H7 (cell line): ENCODE measurements around the gene CYP2C19. TPM values are rescaled to one million over a fixed set of nuclear protein-coding genes. Genes with fewer than 3 reads are reported as not detected.
"Not testable (repeated sequence)": the region's sequence is repeated elsewhere in the genome, so short reads cannot be mapped to it uniquely, and the experiment has no call there.

Experiments
- DNase-seq: peaks from one replicate; pipeline ENCODE4 v3.0.0; 2012
- H3K27me3 ChIP-seq: 2 replicates; pipeline ENCODE4 v1.6.0; 2011; ENCODE audit warnings: mild to moderate bottlenecking, low read length; ENCODE audit not compliant: control insufficient read depth, insufficient read depth
- H3K36me3 ChIP-seq: replicated peaks from 2 replicates; pipeline ENCODE4 v1.5.1; 2011; ENCODE audit warnings: low read length; ENCODE audit not compliant: control insufficient read depth, insufficient read depth
- H3K4me3 ChIP-seq: 2 replicates; pipeline ENCODE4 v1.5.1; 2011; ENCODE audit warnings: low read depth, mild to moderate bottlenecking, control low read depth, low read length, moderate library complexity; ENCODE audit not compliant: insufficient read depth
- total RNA-seq: library from RNA; depleted of rRNA; stranded (reverse); fragments of >200 nt; shearing (Covaris generic); gene quantifications from 2 replicates; pipeline ENCODE4 v1.2.3, GENCODE V29; 2014; rRNA removed

CYP2C19 gene
- total RNA-seq = 0.04 and 0.14 TPM in 2 replicates

GRCh38 chr10:94762393-94762792, at the start of gene CYP2C19:
Gene CYP2C19 (plus strand): TSS chr10:94762681. CDS start chr10:94762706, 25 bp downstream.
- no peak for DNase-seq
- H3K4me3 ChIP-seq = no peak within 1 kb of the TSS
- H3K27me3 ChIP-seq = no peaks in the 10 kb centered on the region
- H3K36me3 ChIP-seq = no peaks in the 10 kb centered on the region

DNA sequence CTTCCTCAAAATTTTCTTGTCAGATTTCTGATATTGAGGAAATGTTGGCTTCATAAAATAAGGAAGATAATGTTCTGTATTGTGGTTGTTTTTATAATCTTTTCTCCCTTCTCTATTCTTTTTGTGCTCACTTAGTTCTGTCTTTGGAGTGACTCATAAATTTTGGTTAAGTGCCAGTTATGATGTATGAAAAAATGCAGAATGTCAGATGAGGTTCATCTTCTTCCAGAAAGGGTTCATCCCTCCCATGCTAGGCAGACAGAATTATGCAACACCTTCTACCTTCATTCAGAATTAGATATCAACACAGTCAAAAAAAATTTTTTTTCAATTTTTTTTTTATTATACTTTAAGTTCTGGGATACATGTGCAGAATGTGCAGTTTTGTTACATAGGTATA, 36.6 kb upstream of the CYP2C19 start:
- Histone ChIP-seq H3K36me3 (no peaks in the 10 kb centered on the region), H3K4me3 (no peak overlapping the region), H3K27me3 (no peaks in the 10 kb centered on the region)
- DNase-seq = no peak

DNA sequence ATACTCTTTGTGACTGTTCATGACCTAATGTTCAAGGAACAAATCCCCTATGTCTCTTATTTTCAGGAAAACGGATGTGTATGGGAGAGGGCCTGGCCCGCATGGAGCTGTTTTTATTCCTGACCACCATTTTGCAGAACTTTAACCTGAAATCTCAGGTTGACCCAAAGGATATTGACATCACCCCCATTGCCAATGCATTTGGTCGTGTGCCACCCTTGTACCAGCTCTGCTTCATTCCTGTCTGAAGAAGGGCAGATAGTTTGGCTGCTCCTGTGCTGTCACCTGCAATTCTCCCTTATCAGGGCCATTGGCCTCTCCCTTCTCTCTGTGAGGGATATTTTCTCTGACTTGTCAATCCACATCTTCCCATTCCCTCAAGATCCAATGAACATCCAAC, 27.3 kb upstream of the CYP2C19 start:
- no peaks in the 10 kb centered on the region for H3K36me3 ChIP-seq
- DNase-seq = no peak
- no peaks in the 10 kb centered on the region for H3K27me3 ChIP-seq
- no peak overlapping the region for H3K4me3 ChIP-seq

DNA sequence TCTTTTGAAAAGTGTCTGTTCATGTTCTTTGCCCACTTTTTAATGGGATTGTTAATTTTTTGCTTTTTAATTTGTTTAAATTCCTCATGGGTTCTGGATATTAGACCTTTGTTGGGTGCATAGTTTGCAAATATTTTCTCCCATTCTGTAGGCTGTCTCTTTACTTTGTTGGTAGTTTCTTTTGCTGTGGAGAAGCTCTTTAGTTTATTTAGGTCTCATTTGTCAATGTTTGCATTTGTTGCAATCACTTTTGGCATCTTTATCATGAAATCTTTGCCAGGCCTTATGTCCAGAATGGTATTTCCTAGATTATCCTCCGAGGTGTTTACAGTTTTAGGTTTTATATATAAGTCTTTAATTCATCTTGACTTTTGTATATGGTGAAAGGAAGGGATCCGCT, 23.9 kb upstream of the CYP2C19 start:
- no peaks in the 10 kb centered on the region for H3K27me3 ChIP-seq
- H3K36me3 ChIP-seq = no peaks in the 10 kb centered on the region
- DNase-seq = no peak
- no peak overlapping the region for H3K4me3 ChIP-seq

DNA sequence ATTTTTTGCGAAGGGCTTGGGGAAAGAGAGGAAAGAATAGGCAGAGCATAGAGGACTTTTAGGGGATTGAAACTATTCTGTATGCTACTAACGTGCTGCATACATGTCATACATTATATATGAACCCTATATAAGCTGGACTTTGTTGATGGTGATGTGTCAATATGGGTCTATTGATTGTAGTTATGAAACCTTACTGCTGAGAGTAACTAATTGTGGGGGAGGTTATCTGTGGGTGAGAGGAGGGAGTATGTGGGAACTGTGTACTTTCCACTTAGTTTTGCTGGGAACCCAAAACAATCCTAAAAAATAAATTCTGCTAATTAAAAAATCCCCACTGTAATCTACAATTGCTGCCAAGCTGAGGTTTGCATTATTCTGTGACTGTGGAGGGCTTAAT, 15.3 kb upstream of the CYP2C19 start:
- no peaks in the 10 kb centered on the region for H3K27me3 ChIP-seq
- no peaks in the 10 kb centered on the region for H3K36me3 ChIP-seq
- DNase-seq = no peak
- no peak overlapping the region for H3K4me3 ChIP-seq

DNA sequence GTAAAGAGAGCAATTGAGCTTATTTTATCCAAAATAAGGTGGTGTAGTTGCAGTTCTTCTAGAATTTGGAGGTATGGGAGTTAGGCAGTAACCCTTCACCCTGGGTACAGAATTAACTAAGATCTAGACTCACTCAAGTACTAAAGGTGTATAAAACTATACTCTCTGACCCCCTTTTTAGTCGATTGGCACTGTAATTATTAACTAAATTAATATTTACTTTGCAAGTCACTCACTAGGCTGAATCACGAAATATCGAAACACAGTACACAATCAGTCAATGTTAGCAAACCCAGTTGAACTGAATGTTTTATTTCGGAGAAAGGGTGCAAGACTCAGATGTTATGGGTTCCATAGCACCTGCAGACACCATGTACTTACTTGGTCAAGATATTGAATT, 14.6 kb upstream of the CYP2C19 start:
- DNase-seq = no peak
- Histone ChIP-seq H3K36me3 (no peaks in the 10 kb centered on the region), H3K27me3 (no peaks in the 10 kb centered on the region), H3K4me3 (no peak overlapping the region)

DNA sequence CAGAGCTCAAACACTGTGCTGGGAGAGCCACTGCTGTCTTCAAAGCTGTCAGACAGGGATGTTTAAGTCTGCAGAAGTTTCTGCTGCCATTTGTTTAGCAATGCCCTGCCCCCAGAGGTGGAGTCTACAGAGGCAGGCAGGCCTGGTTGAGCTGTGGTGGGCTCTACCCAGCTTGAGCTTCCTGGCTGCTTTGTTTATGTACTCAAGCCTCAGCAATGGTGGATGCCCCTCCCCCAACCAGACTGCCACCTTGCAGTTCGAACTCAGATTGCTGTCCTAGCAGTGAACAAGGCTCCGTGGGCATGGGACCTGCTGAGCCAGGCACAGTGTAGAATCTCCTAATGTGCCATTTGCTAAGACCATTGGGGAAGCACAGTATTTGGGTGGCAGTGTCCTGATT, 4.6 kb upstream of the CYP2C19 start:
- Histone ChIP-seq H3K36me3 (no peaks in the 10 kb centered on the region), H3K27me3 (no peaks in the 10 kb centered on the region), H3K4me3 (no peak overlapping the region)
- DNase-seq = no peak

DNA sequence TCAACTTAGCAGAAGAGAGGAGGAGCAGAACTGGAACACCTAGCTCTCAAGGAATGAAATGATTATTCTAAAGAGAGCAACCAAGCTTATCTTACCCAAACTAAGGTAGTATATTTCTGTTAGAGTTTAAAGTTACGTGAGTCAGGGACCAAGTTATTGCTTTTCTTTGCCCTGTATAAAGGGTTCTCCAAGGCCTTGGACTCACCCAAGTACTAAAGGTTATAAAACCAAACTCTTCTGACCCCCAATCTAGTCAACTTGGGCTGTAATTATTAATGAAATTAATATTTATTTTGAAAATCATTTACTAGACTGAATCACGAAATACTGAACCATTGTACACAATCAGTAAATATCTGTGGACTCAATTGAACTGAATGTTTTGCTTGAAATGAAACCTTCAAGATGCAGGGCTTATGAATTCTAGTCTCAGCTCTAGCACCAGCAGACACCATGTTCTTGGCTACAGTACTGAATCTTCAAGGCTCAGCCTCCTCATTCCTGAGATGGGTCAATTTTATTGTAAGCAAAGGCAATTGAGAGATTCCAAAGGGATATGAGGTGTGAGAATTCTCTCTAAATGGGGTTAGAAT, 1.8 kb upstream of the CYP2C19 start:
- DNase-seq = no peak
- Histone ChIP-seq H3K4me3 (no peak overlapping the region), H3K36me3 (no peaks in the 10 kb centered on the region), H3K27me3 (no peaks in the 10 kb centered on the region)

DNA sequence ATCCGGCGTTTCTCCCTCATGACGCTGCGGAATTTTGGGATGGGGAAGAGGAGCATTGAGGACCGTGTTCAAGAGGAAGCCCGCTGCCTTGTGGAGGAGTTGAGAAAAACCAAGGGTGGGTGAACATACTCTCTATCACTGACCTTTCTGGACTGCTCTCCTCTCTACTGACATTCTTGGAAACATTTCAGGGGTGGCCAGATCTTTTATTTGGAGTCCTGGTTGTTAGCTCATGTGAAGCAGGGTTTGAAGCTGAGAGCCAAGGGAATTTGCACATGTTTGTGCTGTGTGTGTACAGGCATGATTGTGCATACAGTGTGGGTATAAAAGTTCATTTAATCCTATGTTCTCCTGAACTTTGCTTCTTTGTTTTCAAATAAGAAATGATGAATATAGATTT, 12.9 kb downstream of the CYP2C19 start:
- not testable (repeated sequence) for H3K27me3 ChIP-seq, H3K36me3 ChIP-seq, DNase-seq

GRCh38 chr10:94777886-94778458, 15.5 kb downstream of the CYP2C19 start:
- no peaks in the 10 kb centered on the region for H3K27me3 ChIP-seq
- DNase-seq = no peak
- H3K36me3 ChIP-seq = no peaks in the 10 kb centered on the region
- H3K4me3 ChIP-seq = no peak overlapping the region

More for the DNA sequence above, 12.9 kb downstream of the CYP2C19 start:
- not testable (repeated sequence) for H3K4me3 ChIP-seq

DNA sequence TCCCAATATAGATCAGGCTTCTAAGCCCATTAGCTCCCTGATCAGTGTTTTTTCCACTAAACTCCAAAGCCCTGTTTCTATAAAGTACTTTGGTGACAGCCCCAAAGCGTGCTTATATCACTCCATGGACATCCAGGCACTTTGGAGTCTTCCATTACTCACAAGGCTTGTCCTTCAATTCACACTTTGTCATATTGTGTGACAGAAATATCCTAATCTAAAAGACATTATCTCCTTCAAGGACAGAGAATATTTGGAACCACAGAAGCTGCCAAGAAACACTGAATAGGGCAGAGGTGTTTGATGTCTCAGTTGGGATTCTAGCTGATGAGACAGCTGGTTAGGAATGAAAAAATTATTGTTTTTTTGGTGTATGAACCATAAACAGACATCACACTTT, 18.4 kb downstream of the CYP2C19 start:
- no peaks in the 10 kb centered on the region for H3K36me3 ChIP-seq
- H3K4me3 ChIP-seq = no peak overlapping the region
- H3K27me3 ChIP-seq = no peaks in the 10 kb centered on the region
- DNase-seq = no peak

- Histone ChIP-seq H3K36me3 (no peaks in the 10 kb centered on the region), H3K27me3 (no peaks in the 10 kb centered on the region), H3K4me3 (no peak overlapping the region)
- no peak for DNase-seq
These were observed 21.8 kb downstream of the CYP2C19 start for GRCh38 chr10:94784256-94784655.

- Histone ChIP-seq H3K4me3 (no peak overlapping the region), H3K36me3 (no peaks in the 10 kb centered on the region), H3K27me3 (no peaks in the 10 kb centered on the region)
- no peak for DNase-seq
These were observed 22.7 kb downstream of the CYP2C19 start for GRCh38 chr10:94785211-94785610.

- not testable (repeated sequence) for DNase-seq, H3K36me3 ChIP-seq, H3K4me3 ChIP-seq, H3K27me3 ChIP-seq
These were observed 38.1 kb downstream of the CYP2C19 start for GRCh38 chr10:94800551-94800950.

GRCh38 chr10:94803307-94803706, 40.8 kb downstream of the CYP2C19 start:
- no peak for DNase-seq
- no peaks in the 10 kb centered on the region for H3K36me3 ChIP-seq
- no peaks in the 10 kb centered on the region for H3K27me3 ChIP-seq
- H3K4me3 ChIP-seq = no peak overlapping the region

DNA sequence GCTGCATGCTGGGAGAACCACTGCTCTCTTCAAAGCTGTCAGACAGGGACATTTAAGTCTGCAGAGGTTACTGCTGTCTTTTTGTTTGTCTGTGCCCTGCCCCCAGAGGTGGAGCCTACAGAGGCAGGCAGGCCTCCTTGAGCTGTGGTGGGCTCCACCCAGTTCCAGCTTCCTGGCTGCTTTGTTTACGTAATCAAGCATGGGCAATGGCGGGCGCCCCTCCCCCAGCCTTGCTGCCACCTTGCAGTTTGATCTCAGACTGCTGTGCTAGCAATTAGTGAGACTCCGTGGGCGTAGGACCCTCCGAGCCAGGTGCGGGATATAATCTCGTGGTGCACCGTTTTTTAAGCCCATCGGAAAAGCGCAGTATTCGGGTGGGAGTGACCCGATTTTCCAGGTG, 67.5 kb downstream of the CYP2C19 start:
- not testable (repeated sequence) for H3K27me3 ChIP-seq, H3K36me3 ChIP-seq, H3K4me3 ChIP-seq, DNase-seq
